Measurements from ENCODE around the gene BTBD18. TPM values are rescaled to one million over a fixed set of nuclear protein-coding genes. Genes with fewer than 3 reads are reported as not detected.

BTBD18 gene
- total and polyA plus RNA-seq, 4 donors: 0.13 TPM; not detected in 3

DNA sequence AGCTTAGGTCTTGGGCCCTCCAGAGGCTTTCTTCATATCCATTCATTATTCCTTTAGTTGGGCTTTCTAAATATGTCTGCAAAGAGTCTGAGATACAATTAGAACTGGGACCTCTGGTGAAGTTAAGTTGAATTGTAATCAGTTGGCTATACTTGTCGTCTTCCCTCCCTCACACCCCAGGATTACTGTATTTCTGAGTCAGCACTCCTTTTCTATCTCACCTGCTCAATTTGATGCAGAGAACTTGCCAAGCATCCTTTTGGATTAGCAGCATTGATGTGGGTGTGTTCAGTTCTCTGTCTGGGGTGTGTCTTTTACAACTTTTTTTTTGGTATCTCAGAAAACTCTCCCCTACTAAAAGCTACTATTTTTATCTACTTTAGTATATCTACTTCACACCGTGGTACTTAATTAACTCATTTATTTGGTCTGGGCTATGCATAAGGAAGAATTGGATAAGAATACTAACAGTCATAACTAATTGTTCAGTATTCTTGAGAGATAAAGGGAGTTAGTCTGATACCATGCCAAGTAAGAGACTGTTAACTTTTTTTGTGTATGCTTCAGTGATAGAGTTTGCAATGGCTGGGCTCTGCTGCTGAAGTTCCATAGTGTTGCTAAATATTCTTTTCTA lies 25.1 kb upstream of the BTBD18 start:
- H3K27ac ChIP-seq (ENCODE audit: low read depth in 1 of 2, low read length in 2 of 2): peak overlapping the region; percentile 86 to 87

More for the DNA sequence above, 25.1 kb upstream of the BTBD18 start:
- no peaks in the 10 kb centered on the region for H3K27me3 ChIP-seq (ENCODE audit: control insufficient read depth in 4 of 4, insufficient read depth in 4 of 4, low read length in 3 of 4)
- no peaks in the 10 kb centered on the region for H3K36me3 ChIP-seq (ENCODE audit: control insufficient read depth in 4 of 4, insufficient read depth in 3 of 4, low read depth in 1 of 4, low read length in 3 of 4)
- no peak overlapping the region for H3K9ac ChIP-seq (ENCODE audit: low read depth in 1 of 2, low read length in 2 of 2)
- no peak for DNase-seq (ENCODE audit: low spot score)
- peaks cover 17 to 83% (median 71%) of the 10 kb centered on the region in 4 donors for H3K4me1 ChIP-seq (ENCODE audit: control insufficient read depth in 4 of 4, insufficient read depth in 4 of 4, low read length in 3 of 4)
- no peaks in the 10 kb centered on the region for H3K9me3 ChIP-seq (ENCODE audit: control insufficient read depth in 4 of 4, low read length in 3 of 4)
- no peak for TF ChIP-seq YY1 (IDR thresholded peaks at IDR 0.05)
- TF ChIP-seq FOXA1 (IDR thresholded peaks at IDR 0.05): no peak
- TF ChIP-seq HNF4G (IDR thresholded peaks at IDR 0.05): no peak
- TF ChIP-seq SP1 (IDR thresholded peaks at IDR 0.05): no peak
- no peak for TF ChIP-seq RXRA (IDR thresholded peaks at IDR 0.05)
- TF ChIP-seq, protein P1, sequence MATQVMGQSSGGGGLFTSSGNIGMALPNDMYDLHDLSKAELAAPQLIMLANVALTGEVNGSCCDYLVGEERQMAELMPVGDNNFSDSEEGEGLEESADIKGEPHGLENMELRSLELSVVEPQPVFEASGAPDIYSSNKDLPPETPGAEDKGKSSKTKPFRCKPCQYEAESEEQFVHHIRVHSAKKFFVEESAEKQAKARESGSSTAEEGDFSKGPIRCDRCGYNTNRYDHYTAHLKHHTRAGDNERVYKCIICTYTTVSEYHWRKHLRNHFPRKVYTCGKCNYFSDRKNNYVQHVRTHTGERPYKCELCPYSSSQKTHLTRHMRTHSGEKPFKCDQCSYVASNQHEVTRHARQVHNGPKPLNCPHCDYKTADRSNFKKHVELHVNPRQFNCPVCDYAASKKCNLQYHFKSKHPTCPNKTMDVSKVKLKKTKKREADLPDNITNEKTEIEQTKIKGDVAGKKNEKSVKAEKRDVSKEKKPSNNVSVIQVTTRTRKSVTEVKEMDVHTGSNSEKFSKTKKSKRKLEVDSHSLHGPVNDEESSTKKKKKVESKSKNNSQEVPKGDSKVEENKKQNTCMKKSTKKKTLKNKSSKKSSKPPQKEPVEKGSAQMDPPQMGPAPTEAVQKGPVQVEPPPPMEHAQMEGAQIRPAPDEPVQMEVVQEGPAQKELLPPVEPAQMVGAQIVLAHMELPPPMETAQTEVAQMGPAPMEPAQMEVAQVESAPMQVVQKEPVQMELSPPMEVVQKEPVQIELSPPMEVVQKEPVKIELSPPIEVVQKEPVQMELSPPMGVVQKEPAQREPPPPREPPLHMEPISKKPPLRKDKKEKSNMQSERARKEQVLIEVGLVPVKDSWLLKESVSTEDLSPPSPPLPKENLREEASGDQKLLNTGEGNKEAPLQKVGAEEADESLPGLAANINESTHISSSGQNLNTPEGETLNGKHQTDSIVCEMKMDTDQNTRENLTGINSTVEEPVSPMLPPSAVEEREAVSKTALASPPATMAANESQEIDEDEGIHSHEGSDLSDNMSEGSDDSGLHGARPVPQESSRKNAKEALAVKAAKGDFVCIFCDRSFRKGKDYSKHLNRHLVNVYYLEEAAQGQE (IDR thresholded peaks at IDR 0.05): no peak
- TF ChIP-seq, protein P2, sequence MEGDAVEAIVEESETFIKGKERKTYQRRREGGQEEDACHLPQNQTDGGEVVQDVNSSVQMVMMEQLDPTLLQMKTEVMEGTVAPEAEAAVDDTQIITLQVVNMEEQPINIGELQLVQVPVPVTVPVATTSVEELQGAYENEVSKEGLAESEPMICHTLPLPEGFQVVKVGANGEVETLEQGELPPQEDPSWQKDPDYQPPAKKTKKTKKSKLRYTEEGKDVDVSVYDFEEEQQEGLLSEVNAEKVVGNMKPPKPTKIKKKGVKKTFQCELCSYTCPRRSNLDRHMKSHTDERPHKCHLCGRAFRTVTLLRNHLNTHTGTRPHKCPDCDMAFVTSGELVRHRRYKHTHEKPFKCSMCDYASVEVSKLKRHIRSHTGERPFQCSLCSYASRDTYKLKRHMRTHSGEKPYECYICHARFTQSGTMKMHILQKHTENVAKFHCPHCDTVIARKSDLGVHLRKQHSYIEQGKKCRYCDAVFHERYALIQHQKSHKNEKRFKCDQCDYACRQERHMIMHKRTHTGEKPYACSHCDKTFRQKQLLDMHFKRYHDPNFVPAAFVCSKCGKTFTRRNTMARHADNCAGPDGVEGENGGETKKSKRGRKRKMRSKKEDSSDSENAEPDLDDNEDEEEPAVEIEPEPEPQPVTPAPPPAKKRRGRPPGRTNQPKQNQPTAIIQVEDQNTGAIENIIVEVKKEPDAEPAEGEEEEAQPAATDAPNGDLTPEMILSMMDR (IDR thresholded peaks at IDR 0.05; ENCODE audit: low read depth, low read length, missing input control): no peak
- TF ChIP-seq, protein P3, sequence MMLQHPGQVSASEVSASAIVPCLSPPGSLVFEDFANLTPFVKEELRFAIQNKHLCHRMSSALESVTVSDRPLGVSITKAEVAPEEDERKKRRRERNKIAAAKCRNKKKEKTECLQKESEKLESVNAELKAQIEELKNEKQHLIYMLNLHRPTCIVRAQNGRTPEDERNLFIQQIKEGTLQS (IDR thresholded peaks at IDR 0.05): no peak
- TF ChIP-seq, protein P4, sequence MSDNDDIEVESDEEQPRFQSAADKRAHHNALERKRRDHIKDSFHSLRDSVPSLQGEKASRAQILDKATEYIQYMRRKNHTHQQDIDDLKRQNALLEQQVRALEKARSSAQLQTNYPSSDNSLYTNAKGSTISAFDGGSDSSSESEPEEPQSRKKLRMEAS (IDR thresholded peaks at IDR 0.05): no peak
- no peak for TF ChIP-seq GABPA (IDR thresholded peaks at IDR 0.05 in 1 of 2, conservative IDR thresholded peaks at IDR 0.05 in 1 of 2)
- TF ChIP-seq, protein P5, sequence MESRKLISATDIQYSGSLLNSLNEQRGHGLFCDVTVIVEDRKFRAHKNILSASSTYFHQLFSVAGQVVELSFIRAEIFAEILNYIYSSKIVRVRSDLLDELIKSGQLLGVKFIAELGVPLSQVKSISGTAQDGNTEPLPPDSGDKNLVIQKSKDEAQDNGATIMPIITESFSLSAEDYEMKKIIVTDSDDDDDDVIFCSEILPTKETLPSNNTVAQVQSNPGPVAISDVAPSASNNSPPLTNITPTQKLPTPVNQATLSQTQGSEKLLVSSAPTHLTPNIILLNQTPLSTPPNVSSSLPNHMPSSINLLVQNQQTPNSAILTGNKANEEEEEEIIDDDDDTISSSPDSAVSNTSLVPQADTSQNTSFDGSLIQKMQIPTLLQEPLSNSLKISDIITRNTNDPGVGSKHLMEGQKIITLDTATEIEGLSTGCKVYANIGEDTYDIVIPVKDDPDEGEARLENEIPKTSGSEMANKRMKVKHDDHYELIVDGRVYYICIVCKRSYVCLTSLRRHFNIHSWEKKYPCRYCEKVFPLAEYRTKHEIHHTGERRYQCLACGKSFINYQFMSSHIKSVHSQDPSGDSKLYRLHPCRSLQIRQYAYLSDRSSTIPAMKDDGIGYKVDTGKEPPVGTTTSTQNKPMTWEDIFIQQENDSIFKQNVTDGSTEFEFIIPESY (IDR thresholded peaks at IDR 0.05): no peak
- TF ChIP-seq HNF4A (conservative IDR thresholded peaks at IDR 0.05): no peak
- TF ChIP-seq JUND (IDR thresholded peaks at IDR 0.05): no peak
- TF ChIP-seq RAD21 (IDR thresholded peaks at IDR 0.05): no peak
- no peak for TF ChIP-seq NR2F2 (IDR thresholded peaks at IDR 0.05)
- 58% methylated on average over 2 of the region's 2 CpGs for WGBS
- H3K4me3 ChIP-seq (ENCODE audit: low read depth in 1 of 3, low read length in 3 of 3): no peak overlapping the region
